GM18873 (cell line): ENCODE results near the gene NME5.

ENCODE experiments used
- ATAC-seq: cut with Tn5 transposase; IDR thresholded peaks from one replicate; pipeline ENCODE4 v1.9.1; 2021; ENCODE audit warnings: mild to moderate bottlenecking, moderate library complexity, moderate number of reproducible peaks; ENCODE audit not compliant: unreplicated experiment, low FRiP score

The NME5 gene

DNA sequence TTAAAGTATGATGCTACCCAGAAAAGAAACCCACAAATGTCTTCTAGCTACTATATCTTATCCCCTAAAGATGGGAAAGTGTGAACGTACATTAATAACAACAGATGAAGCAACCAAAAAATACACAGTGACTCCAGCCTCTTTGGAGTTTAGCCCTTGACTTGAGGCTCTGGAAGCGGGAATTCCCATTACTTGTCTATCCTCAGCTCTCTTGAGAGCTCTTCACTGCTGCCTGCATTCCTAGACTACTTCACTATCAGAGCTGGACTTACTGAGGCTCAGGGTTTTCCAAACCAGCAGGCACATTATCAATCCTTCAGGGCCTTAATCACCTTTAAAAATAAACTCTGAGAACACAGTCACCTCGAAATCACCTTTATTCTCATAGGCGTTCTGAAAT is 1.0 kb upstream of the NME5 start:
- no peak for ATAC-seq

- ATAC-seq: no peak
These were observed 508 bp upstream of the NME5 start for GRCh38 chr5:138139781-138140090.

GRCh38 chr5:138132543-138132942 is 6.7 kb downstream of the NME5 start:
- no peak for ATAC-seq

- no peak for ATAC-seq
These were observed 9.9 kb downstream of the NME5 start for GRCh38 chr5:138129347-138129746.

- no peak for ATAC-seq
These were observed 10.9 kb downstream of the NME5 start for GRCh38 chr5:138128334-138128733.

DNA sequence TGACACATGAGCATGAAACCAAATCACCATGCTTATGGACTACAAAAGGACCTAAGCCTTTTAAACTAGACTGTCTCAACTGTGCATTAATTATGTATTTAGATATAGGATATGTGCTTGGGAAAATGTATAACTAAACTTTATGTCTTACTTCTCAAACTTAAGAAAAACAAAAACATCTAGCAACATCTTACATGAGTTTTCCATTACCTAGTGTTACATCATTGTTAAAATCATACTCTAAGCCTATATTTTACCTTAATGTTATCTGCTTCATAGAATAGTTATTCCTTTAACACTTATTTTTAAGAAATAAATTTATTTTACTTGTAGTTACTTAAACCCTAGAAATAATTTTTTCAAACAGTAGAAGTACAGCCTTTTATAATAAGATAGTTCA is 24.0 kb downstream of the NME5 start:
- no peak for ATAC-seq

- no peak for ATAC-seq
These were observed 27.3 kb downstream of the NME5 start for GRCh38 chr5:138111937-138112336.

DNA sequence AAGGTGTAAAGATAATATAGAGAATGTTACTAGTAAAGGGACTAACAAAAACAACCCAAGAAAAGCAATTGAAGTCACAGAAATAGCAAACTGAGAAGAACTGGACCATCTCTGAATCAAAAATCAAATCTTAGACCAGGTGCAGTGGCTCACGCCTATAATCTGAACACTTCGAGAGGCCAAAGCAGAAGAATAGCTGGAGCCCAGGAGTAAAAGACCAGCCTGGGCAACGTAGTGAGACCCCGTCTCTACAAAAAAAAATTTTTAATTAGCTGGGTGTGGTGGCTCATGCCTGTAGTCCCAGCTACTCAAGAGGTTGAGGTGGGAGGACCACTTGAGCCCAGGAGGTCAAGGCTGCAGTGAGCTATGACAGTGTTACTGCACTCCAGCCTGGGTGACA is 28.0 kb downstream of the NME5 start:
- no peak for ATAC-seq

DNA sequence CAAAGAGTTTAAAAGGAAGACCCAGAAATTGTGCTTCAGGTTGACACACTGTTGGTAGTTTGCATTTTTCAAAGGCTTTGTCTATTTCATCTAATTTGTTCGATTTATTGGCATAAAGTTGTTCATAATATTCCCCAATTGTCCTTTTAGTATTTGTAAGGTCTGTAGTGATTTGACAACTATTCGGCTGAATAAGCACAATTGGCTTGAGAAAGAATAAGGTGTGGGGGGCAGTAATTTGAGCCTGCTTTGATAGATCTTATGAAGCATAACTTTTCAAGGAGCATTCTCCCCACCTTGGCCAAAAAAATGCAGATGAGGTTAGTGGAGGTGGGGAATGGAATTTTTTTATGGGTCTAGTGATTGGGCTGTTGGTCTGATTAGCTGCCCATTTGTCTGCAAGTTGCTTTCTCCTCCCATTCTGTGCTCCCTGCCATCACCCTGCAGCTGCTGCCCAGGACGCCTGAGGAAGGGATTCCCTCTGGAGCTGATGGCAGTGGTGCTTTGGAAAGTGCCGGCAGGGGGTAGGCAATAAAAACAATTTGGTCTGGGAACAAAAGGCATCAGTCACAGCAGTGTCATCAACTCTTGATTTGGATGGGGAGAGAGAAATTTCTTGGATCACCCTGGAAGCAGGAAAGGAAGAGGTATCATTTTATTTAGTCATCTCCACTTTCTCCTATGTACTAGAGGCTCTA is 28.8 kb downstream of the NME5 start:
- no peak for ATAC-seq

GRCh38 chr5:138109463-138110265 is 29.6 kb downstream of the NME5 start:
- no peak for ATAC-seq

DNA sequence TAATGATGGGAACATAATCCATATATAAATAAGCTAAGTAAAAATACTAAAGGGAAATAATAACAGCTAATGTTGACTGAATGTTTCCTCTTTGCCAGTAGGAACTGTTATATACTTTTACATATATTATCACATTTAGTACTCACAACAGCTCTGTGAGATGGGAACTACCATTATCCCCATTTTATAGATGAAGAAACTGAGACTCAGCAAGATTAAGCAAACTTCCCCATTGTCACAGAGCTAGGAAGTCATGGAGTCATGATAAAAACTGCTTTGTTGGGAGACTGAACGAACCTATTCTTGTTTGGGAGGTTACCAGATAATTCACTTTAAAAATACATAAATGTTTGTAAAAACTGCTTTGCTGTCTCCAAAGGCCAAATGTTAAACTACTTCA is 32.0 kb downstream of the NME5 start:
- no peak for ATAC-seq

GRCh38 chr5:138105709-138106108 is 33.5 kb downstream of the NME5 start:
- no peak for ATAC-seq

DNA sequence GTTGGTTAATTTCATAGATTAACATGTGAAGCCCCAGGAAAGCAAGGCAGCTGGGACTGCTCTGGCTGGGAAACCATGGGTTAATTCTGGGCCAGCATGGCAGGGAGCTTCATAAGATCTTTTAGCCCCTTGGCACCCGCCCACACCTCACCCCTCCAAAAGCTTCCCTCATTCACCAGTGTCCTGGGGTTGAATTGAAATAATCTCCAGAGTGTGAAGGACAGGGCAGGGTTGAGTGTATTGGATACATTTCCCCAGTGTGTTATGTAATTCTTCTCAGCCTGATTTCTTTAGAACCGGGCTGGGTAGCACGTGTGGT is 36.0 kb downstream of the NME5 start:
- no peak for ATAC-seq

DNA sequence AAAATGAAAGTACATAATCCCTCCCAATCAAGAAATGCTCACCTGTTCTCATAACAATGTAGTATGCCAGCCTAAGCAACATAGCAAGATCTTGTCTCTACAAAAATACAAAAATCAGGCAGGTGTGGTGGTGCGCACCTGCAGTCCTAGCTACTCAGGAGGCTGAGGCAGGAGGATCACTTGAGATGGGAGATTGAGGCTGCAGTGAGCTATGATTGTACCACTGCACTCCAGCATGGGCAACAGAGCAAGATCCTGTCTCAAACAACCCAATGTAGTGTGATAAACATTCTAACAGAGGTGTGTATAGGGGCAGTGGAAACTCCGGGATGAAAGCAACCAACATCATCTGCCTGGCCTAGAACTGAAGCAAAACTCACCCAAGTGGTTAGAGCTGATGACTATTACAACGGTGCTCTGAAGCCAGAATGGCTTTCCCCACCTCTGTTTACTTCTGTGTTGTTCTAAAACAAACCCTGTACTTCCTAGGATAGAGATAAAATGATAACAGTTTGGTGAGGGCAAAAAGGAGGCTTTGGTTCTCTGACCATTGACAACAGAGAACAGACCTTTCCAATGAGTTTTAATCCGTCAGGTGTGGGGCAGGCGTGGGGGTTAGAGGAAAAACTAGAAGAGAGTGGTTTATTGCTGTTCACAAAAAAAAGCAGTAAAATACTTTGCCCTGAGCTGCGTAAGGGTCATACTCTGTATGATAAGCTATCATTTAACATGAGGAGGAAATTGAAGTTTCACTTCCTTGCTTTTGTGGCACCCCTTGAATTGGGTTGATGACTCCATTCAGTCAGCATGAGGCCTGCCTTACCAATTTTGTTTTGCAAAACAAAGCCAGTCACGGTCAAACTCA is 36.5 kb downstream of the NME5 start:
- no peak for ATAC-seq

- ATAC-seq: no peak
These were observed 42.0 kb downstream of the NME5 start for GRCh38 chr5:138096997-138097828.

DNA sequence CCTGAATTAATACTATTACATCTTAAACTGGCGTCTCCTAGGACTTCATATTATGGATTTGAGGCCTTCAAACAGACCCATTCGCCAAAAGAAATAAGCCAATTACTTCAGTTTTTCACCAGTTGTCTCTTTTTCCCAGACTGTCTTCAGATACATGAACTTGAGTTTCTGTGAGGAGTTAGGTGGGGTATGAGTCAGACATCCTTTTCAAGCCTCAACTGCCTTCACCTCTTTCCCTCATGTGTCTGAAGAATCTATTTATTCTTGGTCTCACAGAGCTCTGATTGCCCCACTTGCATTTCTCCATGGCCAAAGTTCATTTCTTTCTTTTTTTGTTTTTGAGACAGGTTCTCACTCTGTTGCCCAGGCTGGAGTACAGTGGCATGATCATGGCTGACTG is 42.9 kb downstream of the NME5 start:
- no peak for ATAC-seq

- ATAC-seq: no peak
These were observed 43.9 kb downstream of the NME5 start for GRCh38 chr5:138095100-138095907.

GRCh38 chr5:138093036-138093435 is 46.2 kb downstream of the NME5 start:
- ATAC-seq: no peak

- no peak for ATAC-seq
These were observed 46.9 kb downstream of the NME5 start for GRCh38 chr5:138092301-138092700.

- no peak for ATAC-seq
These were observed 47.5 kb downstream of the NME5 start for GRCh38 chr5:138091685-138092084.
